Measurements from ENCODE around the gene ZKSCAN8.

The ZKSCAN8 gene

GRCh38 chr6:28172006-28172405 is 30.3 kb downstream of the ZKSCAN8 start:
- DNase-seq (ENCODE audit: low read depth, low spot score) = no peak
- Histone ChIP-seq H3K36me3 (ENCODE audit: insufficient read depth, insufficient read length, low read length) (no peaks in the 10 kb centered on the region), H3K9me3 (ENCODE audit: insufficient read depth, low read length) (no peaks in the 10 kb centered on the region), H3K27me3 (ENCODE audit: insufficient read depth, insufficient read length) (no peaks in the 10 kb centered on the region), H3K9ac (ENCODE audit: insufficient read length, low read depth) (no peak overlapping the region), H3K4me3 (ENCODE audit: insufficient read length, low read depth) (no peak overlapping the region), H3K4me1 (ENCODE audit: insufficient read depth, insufficient read length) (no peaks in the 10 kb centered on the region)
- TF ChIP-seq SUZ12 (IDR thresholded peaks at IDR 0.05; ENCODE audit: extremely low read depth, insufficient read depth, insufficient read length) (no peak), YY1 (IDR thresholded peaks at IDR 0.05; ENCODE audit: insufficient read depth, insufficient read length) (no peak), ZNF274 (IDR thresholded peaks at IDR 0.05; ENCODE audit: low read depth, low read length) (no peak)

GRCh38 chr6:28176373-28176772 is 34.7 kb downstream of the ZKSCAN8 start:
- no peaks in the 10 kb centered on the region for H3K4me1 ChIP-seq (ENCODE audit: insufficient read depth, insufficient read length)
- no peaks in the 10 kb centered on the region for H3K27me3 ChIP-seq (ENCODE audit: insufficient read depth, insufficient read length)
- no peaks in the 10 kb centered on the region for H3K36me3 ChIP-seq (ENCODE audit: insufficient read depth, insufficient read length, low read length)
- H3K9ac ChIP-seq (ENCODE audit: insufficient read length, low read depth) = no peak overlapping the region
- DNase-seq (ENCODE audit: low read depth, low spot score) = no peak
- H3K9me3 ChIP-seq (ENCODE audit: insufficient read depth, low read length) = no peaks in the 10 kb centered on the region
- TF ChIP-seq ZNF274 (IDR thresholded peaks at IDR 0.05; ENCODE audit: low read depth, low read length) = no peak
- TF ChIP-seq SUZ12 (IDR thresholded peaks at IDR 0.05; ENCODE audit: extremely low read depth, insufficient read depth, insufficient read length) = no peak
- no peak for TF ChIP-seq YY1 (IDR thresholded peaks at IDR 0.05; ENCODE audit: insufficient read depth, insufficient read length)
- H3K4me3 ChIP-seq (ENCODE audit: insufficient read length, low read depth) = no peak overlapping the region

DNA sequence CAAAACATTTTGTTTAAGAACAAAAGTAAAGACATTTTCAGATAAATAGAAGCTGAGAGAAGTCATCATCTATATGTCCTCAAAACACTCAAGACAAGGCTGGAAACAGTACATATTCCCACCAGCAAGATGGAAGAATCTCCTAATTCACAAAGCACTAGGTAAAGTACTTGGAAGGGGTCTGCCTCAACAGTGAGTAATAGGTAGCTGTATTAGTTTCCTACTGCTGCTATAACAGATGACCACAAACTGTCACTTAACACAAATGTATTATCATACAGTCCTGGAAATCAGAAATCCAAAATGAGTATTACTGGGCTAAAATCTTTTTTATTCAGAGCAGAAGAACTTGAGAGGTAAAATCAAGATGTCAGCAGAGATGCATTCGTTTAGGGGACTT is 40.6 kb downstream of the ZKSCAN8 start:
- H3K9me3 ChIP-seq (ENCODE audit: insufficient read depth, low read length) = peaks cover 10% of the 10 kb centered on the region
- H3K9ac ChIP-seq (ENCODE audit: insufficient read length, low read depth) = no peak overlapping the region
- DNase-seq (ENCODE audit: low read depth, low spot score) = no peak
- no peak for TF ChIP-seq ZNF274 (IDR thresholded peaks at IDR 0.05; ENCODE audit: low read depth, low read length)
- no peaks in the 10 kb centered on the region for H3K27me3 ChIP-seq (ENCODE audit: insufficient read depth, insufficient read length)
- no peak overlapping the region for H3K4me3 ChIP-seq (ENCODE audit: insufficient read length, low read depth)
- no peaks in the 10 kb centered on the region for H3K4me1 ChIP-seq (ENCODE audit: insufficient read depth, insufficient read length)
- no peaks in the 10 kb centered on the region for H3K36me3 ChIP-seq (ENCODE audit: insufficient read depth, insufficient read length, low read length)

GRCh38 chr6:28188111-28188979 is 46.7 kb downstream of the ZKSCAN8 start:
- Histone ChIP-seq H3K27me3 (ENCODE audit: insufficient read depth, insufficient read length) (no peaks in the 10 kb centered on the region), H3K9me3 (ENCODE audit: insufficient read depth, low read length) (peaks cover 35% of the 10 kb centered on the region), H3K4me1 (ENCODE audit: insufficient read depth, insufficient read length) (no peaks in the 10 kb centered on the region), H3K4me3 (ENCODE audit: insufficient read length, low read depth) (no peak overlapping the region), H3K36me3 (ENCODE audit: insufficient read depth, insufficient read length, low read length) (no peaks in the 10 kb centered on the region), H3K9ac (ENCODE audit: insufficient read length, low read depth) (no peak overlapping the region)
- no peak for DNase-seq (ENCODE audit: low read depth, low spot score)
- TF ChIP-seq ZNF274 (IDR thresholded peaks at IDR 0.05; ENCODE audit: low read depth, low read length) (no peak), SUZ12 (IDR thresholded peaks at IDR 0.05; ENCODE audit: extremely low read depth, insufficient read depth, insufficient read length) (no peak), YY1 (IDR thresholded peaks at IDR 0.05; ENCODE audit: insufficient read depth, insufficient read length) (no peak)

DNA sequence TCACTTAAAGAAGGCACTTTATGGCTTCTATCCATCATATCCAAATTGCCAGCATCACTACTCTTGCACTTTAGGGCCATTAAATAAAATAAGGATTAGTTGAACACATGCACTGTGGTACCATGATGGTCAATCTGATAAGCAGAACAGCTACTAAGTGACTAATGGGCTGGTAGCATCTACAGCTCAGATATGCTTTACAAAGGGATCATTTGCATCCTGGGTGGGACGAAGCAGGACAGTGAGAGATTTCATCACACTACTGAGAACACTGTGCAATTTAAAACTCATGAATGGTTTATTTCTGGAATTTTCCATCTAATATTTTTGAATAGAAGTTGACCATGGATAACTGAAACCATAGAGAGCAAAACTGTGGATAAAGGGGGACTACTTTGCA is 58.3 kb downstream of the ZKSCAN8 start:
- Histone ChIP-seq H3K27me3 (ENCODE audit: insufficient read depth, insufficient read length) (peaks cover 7% of the 10 kb centered on the region), H3K4me3 (ENCODE audit: insufficient read length, low read depth) (no peak overlapping the region), H3K36me3 (ENCODE audit: insufficient read depth, insufficient read length, low read length) (no peaks in the 10 kb centered on the region), H3K9ac (ENCODE audit: insufficient read length, low read depth) (no peak overlapping the region), H3K4me1 (ENCODE audit: insufficient read depth, insufficient read length) (no peaks in the 10 kb centered on the region), H3K9me3 (ENCODE audit: insufficient read depth, low read length) (no peaks in the 10 kb centered on the region)
- TF ChIP-seq YY1 (IDR thresholded peaks at IDR 0.05; ENCODE audit: insufficient read depth, insufficient read length) = no peak
- no peak for TF ChIP-seq SUZ12 (IDR thresholded peaks at IDR 0.05; ENCODE audit: extremely low read depth, insufficient read depth, insufficient read length)
- no peak for TF ChIP-seq ZNF274 (IDR thresholded peaks at IDR 0.05; ENCODE audit: low read depth, low read length)
- DNase-seq (ENCODE audit: low read depth, low spot score) = no peak

GRCh38 chr6:28203201-28203600 is 61.5 kb downstream of the ZKSCAN8 start:
- Histone ChIP-seq H3K36me3 (ENCODE audit: insufficient read depth, insufficient read length, low read length) (no peaks in the 10 kb centered on the region), H3K9ac (ENCODE audit: insufficient read length, low read depth) (no peak overlapping the region), H3K4me3 (ENCODE audit: insufficient read length, low read depth) (no peak overlapping the region), H3K4me1 (ENCODE audit: insufficient read depth, insufficient read length) (no peaks in the 10 kb centered on the region), H3K9me3 (ENCODE audit: insufficient read depth, low read length) (no peaks in the 10 kb centered on the region), H3K27me3 (ENCODE audit: insufficient read depth, insufficient read length) (peaks cover 39% of the 10 kb centered on the region)
- peak; percentile 36 for DNase-seq (ENCODE audit: low read depth, low spot score)
- TF ChIP-seq YY1 (IDR thresholded peaks at IDR 0.05; ENCODE audit: insufficient read depth, insufficient read length) = no peak
- TF ChIP-seq ZNF274 (IDR thresholded peaks at IDR 0.05; ENCODE audit: low read depth, low read length) = no peak
- no peak for TF ChIP-seq SUZ12 (IDR thresholded peaks at IDR 0.05; ENCODE audit: extremely low read depth, insufficient read depth, insufficient read length)

DNA sequence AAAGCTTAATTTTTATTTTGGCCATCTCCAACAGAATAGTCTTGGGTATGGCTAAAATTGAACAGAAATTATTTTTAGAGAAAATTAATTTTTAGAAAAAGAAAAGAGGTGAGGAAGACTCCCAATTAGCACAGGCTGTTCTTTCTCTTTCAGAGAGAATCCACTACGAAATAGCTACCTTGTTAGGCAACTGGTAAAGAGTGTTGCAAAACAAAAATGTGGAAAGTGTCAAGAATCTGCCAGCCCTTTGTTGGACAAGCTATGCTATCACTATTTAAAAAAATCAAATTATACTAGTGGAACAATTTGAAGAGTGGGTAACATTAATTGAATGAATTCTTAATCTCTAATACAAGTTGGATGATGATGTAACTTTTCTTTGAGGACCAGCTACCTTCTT is 64.2 kb downstream of the ZKSCAN8 start:
- no peaks in the 10 kb centered on the region for H3K4me1 ChIP-seq (ENCODE audit: insufficient read depth, insufficient read length)
- no peak overlapping the region for H3K9ac ChIP-seq (ENCODE audit: insufficient read length, low read depth)
- H3K27me3 ChIP-seq (ENCODE audit: insufficient read depth, insufficient read length) = peaks cover 65% of the 10 kb centered on the region
- TF ChIP-seq SUZ12 (IDR thresholded peaks at IDR 0.05; ENCODE audit: extremely low read depth, insufficient read depth, insufficient read length) (no peak), YY1 (IDR thresholded peaks at IDR 0.05; ENCODE audit: insufficient read depth, insufficient read length) (no peak)
- no peak for DNase-seq (ENCODE audit: low read depth, low spot score)
- H3K36me3 ChIP-seq (ENCODE audit: insufficient read depth, insufficient read length, low read length) = no peaks in the 10 kb centered on the region
- H3K4me3 ChIP-seq (ENCODE audit: insufficient read length, low read depth) = no peak overlapping the region
- no peaks in the 10 kb centered on the region for H3K9me3 ChIP-seq (ENCODE audit: insufficient read depth, low read length)
